AG08396 (cell line): ENCODE measurements around the gene REC114.
"Not testable (repeated sequence)": the region's sequence is repeated elsewhere in the genome, so short reads cannot be mapped to it uniquely, and the experiment has no call there.

Experiments used
- DNase-seq: peaks from one replicate; pipeline ENCODE4 v3.0.0; 2012; ENCODE audit warnings: low spot score, mixed read lengths

Gene REC114

DNA sequence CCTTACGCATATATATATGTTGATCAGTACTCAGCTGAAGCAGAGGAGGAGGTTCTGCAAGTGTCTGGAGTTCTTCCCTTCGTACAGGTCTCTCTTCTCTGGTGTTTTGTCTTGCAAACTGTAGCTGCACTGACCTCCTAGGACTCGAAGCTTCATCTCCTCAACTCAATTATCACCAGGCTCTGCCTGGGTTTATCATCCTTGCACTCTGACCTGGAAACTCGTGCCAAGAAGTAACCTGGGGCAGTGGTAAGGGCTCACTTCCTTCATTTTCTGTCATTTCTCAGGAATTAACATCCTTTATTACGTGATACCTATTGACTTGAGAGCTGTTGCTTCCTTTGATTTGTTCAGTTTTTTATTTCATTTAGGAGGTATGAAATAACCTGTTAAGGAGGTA, 14.4 kb downstream of the REC114 start:
- DNase-seq = no peak

GRCh38 chr15:73460662-73461061, 17.7 kb downstream of the REC114 start:
- no peak for DNase-seq

- DNase-seq = no peak
Observed at GRCh38 chr15:73464602-73465001, 21.6 kb downstream of the REC114 start.

GRCh38 chr15:73467758-73468157, 24.8 kb downstream of the REC114 start:
- no peak for DNase-seq

GRCh38 chr15:73474785-73475184, 31.8 kb downstream of the REC114 start:
- no peak for DNase-seq

DNA sequence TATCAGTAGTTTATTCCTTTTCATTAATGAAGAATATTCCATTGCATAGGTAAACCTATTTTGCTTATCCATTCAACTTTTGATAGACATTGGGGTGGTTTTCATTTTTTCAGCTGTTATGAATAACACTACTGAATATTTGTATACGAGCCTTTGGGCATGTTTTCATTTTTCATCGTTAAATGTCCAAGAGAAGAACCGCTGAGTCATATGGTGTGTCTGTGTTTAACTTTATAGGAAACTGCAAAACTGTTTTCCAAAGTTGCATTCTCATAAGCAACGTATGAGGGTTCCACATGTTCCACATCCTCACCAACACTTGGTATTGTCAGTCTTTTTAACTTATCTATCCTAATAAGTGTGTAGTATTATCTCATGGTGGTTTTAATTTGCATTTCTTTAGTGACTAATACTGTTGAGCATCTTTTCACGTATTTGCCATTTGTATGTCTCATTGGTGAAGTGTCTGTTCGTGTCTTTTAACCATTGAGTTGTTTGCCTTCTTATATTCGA, 33.8 kb downstream of the REC114 start:
- DNase-seq = no peak

DNA sequence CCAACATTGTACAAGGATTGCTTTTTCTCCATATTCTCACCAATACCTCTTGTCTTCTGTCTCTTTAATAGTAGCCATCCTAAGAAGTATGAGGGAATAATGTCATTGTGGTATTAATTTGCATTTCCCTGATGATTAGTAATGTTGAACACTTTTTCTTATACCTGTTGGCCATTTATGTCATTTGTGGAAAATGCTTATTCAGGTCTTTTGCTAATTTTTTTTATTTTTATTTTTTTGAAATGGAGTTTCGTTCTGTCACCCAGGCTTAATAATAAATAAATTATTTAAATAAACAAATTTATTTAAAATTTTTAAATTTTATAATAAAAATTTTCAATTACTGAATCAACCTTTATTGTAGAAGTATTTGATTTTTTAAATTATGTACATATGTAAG, 37.1 kb downstream of the REC114 start:
- no peak for DNase-seq

GRCh38 chr15:73482166-73482565, 39.2 kb downstream of the REC114 start:
- DNase-seq = no peak

GRCh38 chr15:73483053-73483452, 40.1 kb downstream of the REC114 start:
- DNase-seq = peak; percentile 21

GRCh38 chr15:73485372-73485771, 42.4 kb downstream of the REC114 start:
- no peak for DNase-seq

DNA sequence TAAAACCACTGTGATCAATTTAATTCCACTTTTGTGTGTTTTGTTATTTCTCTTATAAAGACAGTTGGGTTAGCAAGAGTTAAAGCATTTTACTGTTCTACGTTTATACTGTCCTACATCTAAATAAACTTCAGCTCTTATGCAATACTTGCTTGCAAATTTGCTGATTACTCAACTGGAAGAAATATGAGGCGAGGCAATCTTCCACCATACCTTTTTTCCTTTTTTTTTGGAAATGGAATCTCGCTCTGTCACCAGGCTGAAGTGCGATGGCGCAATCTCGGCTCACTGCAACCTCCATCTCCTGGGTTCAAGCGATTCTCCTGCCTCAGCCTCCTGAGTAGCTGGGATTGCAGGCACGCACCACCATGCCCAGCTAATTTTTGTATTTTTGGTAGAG, 42.9 kb downstream of the REC114 start:
- not testable (repeated sequence) for DNase-seq

- DNase-seq = no peak
Observed at GRCh38 chr15:73488698-73489097, 45.7 kb downstream of the REC114 start.

GRCh38 chr15:73493922-73494321, 51.0 kb downstream of the REC114 start:
- DNase-seq = no peak

DNA sequence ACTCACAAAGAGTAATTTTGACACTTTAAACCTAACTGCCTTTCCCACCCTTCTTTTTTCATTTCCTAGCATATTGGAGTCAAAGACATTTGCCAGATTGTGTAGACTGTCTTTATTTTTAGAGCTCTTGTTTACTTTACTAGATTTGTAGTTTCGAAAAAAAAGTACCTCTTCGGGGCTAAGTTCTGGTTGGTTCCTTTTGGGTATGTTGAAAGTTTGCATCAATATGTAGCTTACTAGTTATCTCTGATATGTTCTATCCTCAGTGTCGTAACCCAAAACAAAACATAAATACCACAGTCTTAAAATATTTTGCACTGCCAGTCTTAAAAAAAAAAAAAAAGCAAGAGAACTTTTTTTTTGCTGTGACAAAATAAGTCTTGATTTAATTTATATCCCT, 52.2 kb downstream of the REC114 start:
- DNase-seq = no peak

DNA sequence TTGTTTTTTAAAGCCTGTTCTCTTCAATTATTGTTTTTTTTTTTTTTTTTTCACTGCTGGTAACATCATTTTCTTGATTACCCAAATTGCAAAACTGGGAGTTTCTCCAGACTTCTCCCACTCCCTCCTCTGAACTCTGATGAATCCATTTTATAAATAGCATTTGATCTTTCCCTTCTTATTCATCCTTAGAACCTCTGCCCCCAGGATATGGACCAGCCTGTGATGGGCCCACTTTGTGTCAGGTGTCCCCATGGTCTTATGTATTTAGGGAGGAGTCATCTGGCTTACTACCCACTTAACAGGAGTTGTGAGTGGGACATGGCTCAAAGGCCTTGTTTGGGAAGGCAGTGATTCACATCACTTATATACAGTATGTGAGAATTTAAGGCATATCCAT, 57.7 kb downstream of the REC114 start:
- DNase-seq = no peak

DNA sequence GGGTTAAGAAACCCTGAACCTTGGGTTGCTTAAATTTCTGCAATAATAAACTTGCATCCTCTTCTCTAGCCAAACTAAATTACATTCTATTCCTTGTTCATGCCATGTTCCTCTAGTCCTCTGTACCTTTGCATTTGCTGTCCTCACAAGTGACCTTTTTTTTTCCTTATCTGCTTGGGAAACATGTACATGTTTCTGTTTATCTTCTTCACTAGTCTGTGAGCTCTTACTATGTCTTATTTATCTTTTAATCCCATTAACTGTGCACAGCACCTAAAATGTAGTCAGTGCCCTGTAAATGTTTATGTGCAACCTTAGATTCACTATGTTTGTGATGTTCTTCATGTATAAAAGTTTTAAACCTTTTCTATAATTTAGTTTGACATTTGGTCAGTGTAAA, 61.9 kb downstream of the REC114 start:
- no peak for DNase-seq

DNA sequence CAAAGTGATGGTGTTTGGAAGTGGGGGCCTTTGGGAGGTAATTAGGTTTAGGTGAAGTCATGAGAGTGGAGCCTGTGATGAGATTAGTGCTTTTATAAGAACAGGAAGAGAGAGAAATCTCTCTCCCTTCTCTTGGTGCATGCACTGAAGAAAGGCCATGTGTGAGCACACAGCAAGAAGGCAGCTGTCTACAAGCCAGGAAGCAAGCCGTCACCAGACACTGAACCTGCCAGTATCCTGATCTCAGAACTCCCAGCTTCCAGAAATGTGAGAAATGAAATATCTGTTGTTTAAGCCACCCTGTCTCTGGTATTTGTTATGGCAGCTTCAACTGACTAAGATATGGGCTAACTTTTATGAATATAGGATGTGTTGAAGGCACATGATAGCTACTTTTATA, 72.6 kb downstream of the REC114 start:
- DNase-seq = no peak

- no peak for DNase-seq
Observed at GRCh38 chr15:73517566-73517965, 74.6 kb downstream of the REC114 start.

GRCh38 chr15:73518180-73518862, 75.4 kb downstream of the REC114 start:
- no peak for DNase-seq

DNA sequence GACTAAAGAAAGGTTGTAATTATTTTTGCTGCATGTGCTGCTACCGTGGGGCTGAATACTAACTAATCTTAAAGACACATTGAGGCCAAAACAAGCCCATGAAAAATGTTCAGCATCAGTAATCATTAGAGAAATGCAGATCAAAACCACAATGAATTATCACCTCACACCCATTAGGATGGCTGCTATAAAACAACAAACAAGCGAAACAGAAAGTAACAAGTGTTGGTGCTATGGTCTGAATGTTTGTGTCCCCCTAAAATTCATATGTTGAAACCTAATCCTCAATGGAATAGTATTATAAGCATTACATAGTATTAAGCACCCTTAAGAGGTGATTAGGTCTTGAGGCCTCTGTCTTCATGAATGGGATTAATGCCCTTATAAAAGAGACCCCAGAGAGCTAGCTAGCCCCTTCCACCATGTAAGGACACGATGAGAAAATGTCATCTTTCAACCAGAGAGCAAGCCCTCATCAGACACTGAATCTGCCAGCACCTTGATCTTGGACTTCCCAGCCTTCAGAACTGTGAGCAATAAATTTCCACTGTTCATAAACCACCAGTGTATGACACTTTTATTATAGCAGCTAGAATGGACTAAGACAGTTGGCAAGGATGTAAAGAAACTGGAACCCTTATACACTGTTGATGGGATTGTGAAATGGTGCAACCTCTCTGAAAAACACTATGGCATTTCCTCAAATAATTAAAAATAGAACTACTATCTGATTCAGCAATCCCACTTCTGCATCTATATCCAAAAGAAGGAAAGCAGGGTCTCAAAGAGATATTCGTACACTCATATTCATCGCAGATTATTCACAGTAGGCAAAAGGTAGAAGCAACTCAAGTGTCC, 76.1 kb downstream of the REC114 start:
- DNase-seq = no peak

- no peak for DNase-seq
Observed at GRCh38 chr15:73522011-73522410, 79.0 kb downstream of the REC114 start.

DNA sequence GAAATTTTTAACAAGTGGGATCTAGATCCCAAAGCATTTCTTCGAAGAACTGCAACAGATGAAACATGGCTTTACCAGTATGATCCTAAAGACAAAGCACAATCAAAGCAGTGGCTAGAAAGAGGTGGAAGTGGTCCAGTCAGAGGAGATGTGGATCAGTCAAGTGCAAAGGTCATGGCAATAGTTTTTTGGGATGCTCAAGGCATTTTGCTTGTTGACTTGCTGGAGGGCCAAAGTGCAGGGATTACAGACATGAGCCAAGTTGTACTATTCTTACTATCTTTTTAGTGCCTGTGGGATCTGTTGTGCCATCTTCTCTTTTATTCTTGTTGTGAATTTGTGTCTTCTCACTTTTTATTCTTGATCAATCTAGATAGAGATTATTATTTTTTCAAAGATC, 82.0 kb downstream of the REC114 start:
- no peak for DNase-seq

GRCh38 chr15:73527598-73527997, 84.6 kb downstream of the REC114 start:
- DNase-seq = no peak
